HepG2 (cell line): ENCODE data around the gene ARHGAP19. TPM values are rescaled to one million over a fixed set of nuclear protein-coding genes. Genes with fewer than 3 reads are reported as not detected.

ENCODE experiments used
- ARID5B ChIP-seq: IDR thresholded peaks from 2 replicates; pipeline ENCODE4 v1.4.0; 2020; ENCODE audit warnings: mild to moderate bottlenecking, missing genetic modification reagents
- HNRNPLL ChIP-seq: fragments of 200-400 bp; formaldehyde crosslinking; IDR thresholded peaks from 2 replicates; pipeline ENCODE4 v1.6.1; 2017; ENCODE audit warnings: mild to moderate bottlenecking, low read depth, low read length; ENCODE audit not compliant: poor library complexity, severe bottlenecking
- MBD4 ChIP-seq: IDR thresholded peaks from 2 replicates; pipeline ENCODE4 v1.6.1; 2012; ENCODE audit warnings: low read length, inconsistent platforms, borderline replicate concordance
- NFYB ChIP-seq: sonication (generic); formaldehyde crosslinking; IDR thresholded peaks from 2 replicates; pipeline ENCODE4 v1.4.0; 2020; ENCODE audit warnings: missing genetic modification reagents
- RORA ChIP-seq: sonication (generic); formaldehyde crosslinking; IDR thresholded peaks from 2 replicates; pipeline ENCODE4 v1.5.0; 2020; ENCODE audit warnings: mild to moderate bottlenecking, missing genetic modification reagents, moderate library complexity
- SRSF4 ChIP-seq: fragments of 200-400 bp; formaldehyde crosslinking; IDR thresholded peaks from one replicate; pipeline ENCODE4 v1.6.1; 2018; ENCODE audit warnings: mild to moderate bottlenecking, low read depth, low read length, moderate library complexity; ENCODE audit not compliant: poor library complexity, severe bottlenecking
- TBX2 ChIP-seq: sonication (generic); formaldehyde crosslinking; IDR thresholded peaks from 2 replicates; pipeline ENCODE4 v1.5.0; 2020; ENCODE audit warnings: missing genetic modification reagents, mild to moderate bottlenecking, borderline replicate concordance
- TFDP2 ChIP-seq: sonication (generic); formaldehyde crosslinking; IDR thresholded peaks from 2 replicates; pipeline ENCODE4 v1.4.0; 2020; ENCODE audit warnings: missing genetic modification reagents
- TRIM22 ChIP-seq: fragments of 450-650 bp; IDR thresholded peaks from 2 replicates; pipeline ENCODE4 v1.6.1; 2017
- XRCC5 ChIP-seq: fragments of 200-400 bp; formaldehyde crosslinking; optimal IDR thresholded peaks from 2 replicates; pipeline ENCODE3; 2017; ENCODE audit warnings: mild to moderate bottlenecking, low read length
- ZNF180 ChIP-seq: sonication (generic); formaldehyde crosslinking; IDR thresholded peaks from 2 replicates; pipeline ENCODE4 v1.4.0; 2020; ENCODE audit warnings: low read depth, missing genetic modification reagents, borderline replicate concordance
- ZNF20 ChIP-seq: sonication (generic); formaldehyde crosslinking; IDR thresholded peaks from 2 replicates; pipeline ENCODE4 v1.4.0; 2020; ENCODE audit warnings: mild to moderate bottlenecking, moderate library complexity, missing genetic modification reagents
- ZNF710 ChIP-seq: sonication (generic); formaldehyde crosslinking; IDR thresholded peaks from 2 replicates; pipeline ENCODE4 v1.5.0; 2020; ENCODE audit warnings: mild to moderate bottlenecking, missing genetic modification reagents, borderline replicate concordance
- ZNF746 ChIP-seq: sonication (generic); formaldehyde crosslinking; IDR thresholded peaks from 2 replicates; pipeline ENCODE4 v1.8.0; 2022; ENCODE audit warnings: mild to moderate bottlenecking, missing genetic modification reagents
- ZNF768 ChIP-seq: sonication (generic); formaldehyde crosslinking; IDR thresholded peaks from 2 replicates; pipeline ENCODE4 v1.4.0; 2020; ENCODE audit warnings: missing genetic modification reagents
- polyA plus RNA-seq, 8 experiments: library from polyadenylated mRNA; depleted of rRNA in 3 of 8; stranded (reverse) in 7 of 8; unstranded in 1 of 8; fragments of >200 nt; fragmentation: Illumina TruSeq in 4 of 8; extraction: Trizol in 4 of 8; gene quantifications; 2 replicates each; pipeline versions ENCODE4 v1.2.1 to v1.2.3, GENCODE V29; 2011 to 2016; ENCODE audit warnings: low read depth in 4 of 8, missing spikeins in 1 of 8, mixed read lengths in 1 of 8; ENCODE audit not compliant: insufficient read depth in 1 of 8
- total RNA-seq, 5 experiments: library from RNA; depleted of rRNA; stranded (reverse); fragments of >200 nt; fragmentation: Illumina TruSeq; extraction: Trizol; gene quantifications; 2 replicates each; pipeline ENCODE4 v1.2.3, GENCODE V29; 2016; ENCODE audit warnings: low read depth in 1 of 5
- TF ChIP-seq, protein P1 (sequence below): sonication (generic); formaldehyde crosslinking; IDR thresholded peaks from 2 replicates; pipeline ENCODE4 v1.4.0; 2020; ENCODE audit warnings: missing genetic modification reagents
- TF ChIP-seq, protein P2 (sequence below): sonication (generic); formaldehyde crosslinking; IDR thresholded peaks from 2 replicates; pipeline ENCODE4 v1.4.0; 2020; ENCODE audit warnings: mild to moderate bottlenecking, missing genetic modification reagents

Gene ARHGAP19
- total and polyA plus RNA-seq, 2 of the 13 experiments (the other 11 are each of a cell fraction or from before 2014, with no cell fraction given), result 7.6 to 10.0 TPM

DNA sequence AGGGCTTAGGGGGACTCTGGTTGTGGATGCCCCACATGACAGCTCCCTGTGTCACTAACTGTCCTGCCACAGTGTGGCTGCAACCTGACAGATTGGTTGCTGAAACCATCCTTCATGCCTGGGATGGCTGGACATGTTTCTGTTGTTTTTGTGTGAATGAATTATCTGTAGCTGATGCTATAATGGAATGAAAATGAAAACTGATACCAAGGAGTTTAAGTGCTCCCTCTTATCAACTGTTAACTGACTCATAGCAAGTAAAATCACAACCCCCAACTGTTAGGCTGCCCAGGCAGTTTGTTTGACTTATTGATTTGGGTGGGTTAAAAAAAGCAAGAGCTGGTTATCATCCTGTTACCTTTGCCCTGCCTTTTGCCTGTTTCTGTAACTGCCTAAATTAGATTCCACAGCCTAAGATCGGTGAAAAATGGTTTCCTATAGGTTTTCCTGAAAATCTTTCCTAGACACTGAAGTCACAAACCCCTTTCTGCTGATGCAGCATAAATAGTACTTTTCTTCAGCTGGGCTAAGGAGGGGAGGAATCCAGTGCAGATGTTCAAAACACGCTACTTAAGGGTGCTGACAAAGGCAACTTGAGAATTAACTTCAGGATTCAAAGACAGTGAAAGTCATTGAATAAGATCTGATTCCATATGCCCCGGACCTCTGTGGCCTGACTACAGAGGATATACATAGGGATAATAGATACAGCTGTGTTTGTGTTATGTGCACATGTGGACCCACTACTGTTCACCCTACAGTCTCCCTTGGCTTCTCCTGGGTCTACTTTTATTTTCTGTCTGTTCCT lies 36.4 kb upstream of the ARHGAP19 start (continued):
- TF ChIP-seq, protein P1, sequence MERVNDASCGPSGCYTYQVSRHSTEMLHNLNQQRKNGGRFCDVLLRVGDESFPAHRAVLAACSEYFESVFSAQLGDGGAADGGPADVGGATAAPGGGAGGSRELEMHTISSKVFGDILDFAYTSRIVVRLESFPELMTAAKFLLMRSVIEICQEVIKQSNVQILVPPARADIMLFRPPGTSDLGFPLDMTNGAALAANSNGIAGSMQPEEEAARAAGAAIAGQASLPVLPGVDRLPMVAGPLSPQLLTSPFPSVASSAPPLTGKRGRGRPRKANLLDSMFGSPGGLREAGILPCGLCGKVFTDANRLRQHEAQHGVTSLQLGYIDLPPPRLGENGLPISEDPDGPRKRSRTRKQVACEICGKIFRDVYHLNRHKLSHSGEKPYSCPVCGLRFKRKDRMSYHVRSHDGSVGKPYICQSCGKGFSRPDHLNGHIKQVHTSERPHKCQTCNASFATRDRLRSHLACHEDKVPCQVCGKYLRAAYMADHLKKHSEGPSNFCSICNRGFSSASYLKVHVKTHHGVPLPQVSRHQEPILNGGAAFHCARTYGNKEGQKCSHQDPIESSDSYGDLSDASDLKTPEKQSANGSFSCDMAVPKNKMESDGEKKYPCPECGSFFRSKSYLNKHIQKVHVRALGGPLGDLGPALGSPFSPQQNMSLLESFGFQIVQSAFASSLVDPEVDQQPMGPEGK (CRISPR knock-in tag), result peak; percentile 78
- TF ChIP-seq ARID5B (CRISPR knock-in tag), result peak; percentile 85
- TF ChIP-seq, protein P2, sequence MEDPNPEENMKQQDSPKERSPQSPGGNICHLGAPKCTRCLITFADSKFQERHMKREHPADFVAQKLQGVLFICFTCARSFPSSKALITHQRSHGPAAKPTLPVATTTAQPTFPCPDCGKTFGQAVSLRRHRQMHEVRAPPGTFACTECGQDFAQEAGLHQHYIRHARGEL (CRISPR knock-in tag), result no peak
- no peak for TF ChIP-seq NFYB (CRISPR knock-in tag)
- no peak for TF ChIP-seq SRSF4
- TF ChIP-seq TRIM22, result no peak
- TF ChIP-seq ZNF768, result no peak
- TF ChIP-seq XRCC5, result no peak
- TF ChIP-seq ZNF746, result no peak; the same call in 1 of the 2 replicates
- TF ChIP-seq RORA, result no peak
- TF ChIP-seq TBX2, result peak; percentile 63
- TF ChIP-seq TFDP2 (CRISPR knock-in tag), result peak; percentile 23; the same call in 1 of the 2 replicates
- no peak for TF ChIP-seq ZNF180 (CRISPR knock-in tag)
- peak; percentile 78 for TF ChIP-seq MBD4
- no peak for TF ChIP-seq ZNF710
- no peak for TF ChIP-seq ZNF20 (CRISPR knock-in tag)
- TF ChIP-seq HNRNPLL, result no peak
